HG02642 (cell line): ENCODE measurements around the gene TEN1.

Source experiments
- ATAC-seq: cut with Tn5 transposase; IDR thresholded peaks from one replicate; pipeline ENCODE4 v1.9.1; 2021; ENCODE audit warnings: mild to moderate bottlenecking; ENCODE audit not compliant: unreplicated experiment, poor library complexity

Gene TEN1

DNA sequence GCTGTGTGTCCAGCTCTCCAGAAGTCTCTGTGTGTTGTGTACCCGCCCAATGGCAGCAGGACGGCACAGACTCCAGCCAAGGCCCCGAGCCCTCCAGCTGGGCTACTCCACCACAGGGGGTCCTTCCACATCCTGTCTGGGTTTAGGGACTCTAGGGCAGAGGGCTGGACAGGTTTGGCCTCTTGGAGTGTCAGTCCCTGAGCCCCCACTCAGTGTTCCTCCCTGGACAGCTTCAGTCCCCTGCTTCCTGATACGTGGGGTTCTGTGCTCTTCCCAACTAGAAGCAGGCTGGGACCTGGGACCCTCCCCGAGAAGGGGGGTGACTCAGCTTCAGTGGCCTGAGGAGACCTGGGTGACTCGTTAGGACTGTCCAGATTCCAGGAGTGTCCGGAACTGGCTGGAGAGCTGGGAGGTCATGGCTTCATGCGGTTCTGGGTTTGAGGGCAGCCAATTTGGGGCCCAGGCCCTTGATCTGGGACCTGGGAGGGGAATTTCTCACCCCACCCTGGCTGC lies 25.8 kb downstream of the TEN1 start:
- ATAC-seq, result no peak

GRCh38 chr17:76005263-76006149 lies 26.5 kb downstream of the TEN1 start:
- no peak for ATAC-seq

- ATAC-seq, result no peak
Observed at GRCh38 chr17:76007131-76007849, 28.2 kb downstream of the TEN1 start.

- ATAC-seq, result no peak
Observed at GRCh38 chr17:76007850-76008165, 28.8 kb downstream of the TEN1 start.

GRCh38 chr17:76008208-76008607 lies 29.2 kb downstream of the TEN1 start:
- no peak for ATAC-seq

DNA sequence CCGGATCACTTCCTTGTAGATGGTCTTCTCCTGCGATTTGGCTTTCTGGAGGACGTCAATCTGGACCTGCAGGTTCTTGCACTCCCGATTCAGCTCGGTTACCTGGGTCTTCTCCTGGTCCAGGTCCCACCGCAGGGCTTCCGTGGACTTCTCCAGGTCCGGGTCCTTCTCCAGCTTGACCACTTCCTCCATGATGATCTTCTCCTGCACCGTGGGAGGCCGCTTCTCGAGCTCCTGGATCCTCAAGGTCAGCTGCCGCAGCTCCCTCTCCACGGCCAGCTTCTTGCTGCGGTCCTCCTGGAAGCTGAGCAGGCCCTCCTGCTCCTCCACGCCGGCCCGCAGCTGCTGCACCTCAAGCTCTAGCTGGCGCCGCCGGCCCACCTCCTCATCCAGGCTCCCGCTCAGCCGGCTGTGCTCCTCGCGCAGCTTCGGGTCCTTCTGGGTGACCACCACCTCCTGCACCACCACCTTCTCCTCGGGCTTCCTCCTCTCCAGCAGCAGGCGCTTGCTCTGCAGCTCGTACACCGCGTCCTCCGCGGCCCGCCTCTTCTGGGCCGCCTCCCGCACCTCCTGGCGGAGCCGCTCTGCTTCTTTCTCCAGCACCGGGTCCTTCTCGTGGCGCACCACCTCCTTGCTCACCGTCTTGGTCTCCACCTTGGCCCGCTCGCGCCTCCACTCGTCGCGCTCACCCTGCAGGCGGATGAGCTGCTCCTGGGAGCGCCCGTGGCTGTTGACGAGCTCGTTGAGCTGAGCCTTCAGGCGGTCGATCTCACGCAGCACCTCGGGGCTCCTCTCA lies 29.8 kb downstream of the TEN1 start:
- ATAC-seq, result no peak

GRCh38 chr17:76009447-76009846 lies 30.4 kb downstream of the TEN1 start:
- no peak for ATAC-seq

DNA sequence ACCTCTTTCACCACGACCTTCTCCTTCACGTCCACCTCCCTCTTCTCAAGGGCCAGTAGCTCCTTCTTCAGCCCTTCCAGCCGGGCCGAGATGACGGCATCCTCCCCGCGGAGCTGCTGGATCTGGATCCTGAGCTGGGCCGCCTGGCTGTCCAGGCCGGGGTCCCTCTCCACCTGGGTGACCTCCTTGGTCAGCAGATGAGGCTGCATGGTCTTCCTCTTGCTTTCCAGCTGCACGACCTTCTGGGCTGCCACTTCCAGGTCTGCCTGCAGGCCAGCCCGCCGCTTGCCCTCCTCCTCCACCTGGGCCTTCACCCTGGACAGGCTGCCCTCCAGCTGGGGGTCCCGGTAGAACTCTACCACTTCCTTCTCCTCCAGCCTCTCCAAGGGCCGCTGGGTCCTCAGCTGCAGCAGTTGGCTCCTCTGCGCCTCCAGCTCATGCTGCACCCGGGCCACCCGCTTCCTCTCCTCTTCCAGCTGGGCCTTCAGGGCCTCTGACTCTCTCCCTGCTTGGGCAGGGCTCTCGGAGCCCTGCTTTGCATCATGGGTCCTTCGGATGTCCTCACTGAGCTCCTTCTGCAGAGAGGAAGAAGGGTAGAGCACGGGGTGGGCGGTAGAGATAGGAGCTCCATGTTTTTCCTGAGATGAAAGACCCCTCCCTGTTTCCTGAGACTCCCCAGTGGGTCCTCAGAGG lies 31.1 kb downstream of the TEN1 start:
- ATAC-seq, result no peak

GRCh38 chr17:76011951-76012350 lies 32.9 kb downstream of the TEN1 start:
- ATAC-seq, result no peak

DNA sequence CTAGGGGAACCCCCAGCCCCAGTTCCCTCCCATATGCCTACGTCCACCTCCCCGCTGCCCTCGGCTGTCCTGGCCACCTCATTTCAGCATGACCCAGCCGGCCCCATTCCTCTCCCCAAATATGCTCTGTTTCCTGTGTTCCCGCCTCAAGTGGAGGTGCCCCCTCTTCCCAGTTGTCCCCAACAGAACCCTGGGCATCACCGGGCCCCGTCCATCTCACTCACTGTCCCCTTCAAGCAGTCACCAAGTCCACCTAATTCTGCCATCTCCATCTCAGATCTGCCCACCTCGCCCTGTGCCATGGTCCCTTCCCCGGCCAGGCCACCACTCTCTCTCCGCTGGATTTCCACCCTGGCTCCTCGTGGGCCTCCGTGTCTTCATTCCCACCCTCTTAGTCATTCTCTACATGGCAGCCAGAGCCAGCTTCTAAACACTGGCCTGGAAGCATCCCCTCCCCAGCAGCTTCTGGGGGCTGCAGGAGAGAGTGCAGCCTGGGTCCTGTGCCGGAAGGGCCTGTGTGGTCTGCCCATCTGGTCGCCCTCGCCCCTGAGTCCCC lies 34.4 kb downstream of the TEN1 start:
- ATAC-seq, result no peak

DNA sequence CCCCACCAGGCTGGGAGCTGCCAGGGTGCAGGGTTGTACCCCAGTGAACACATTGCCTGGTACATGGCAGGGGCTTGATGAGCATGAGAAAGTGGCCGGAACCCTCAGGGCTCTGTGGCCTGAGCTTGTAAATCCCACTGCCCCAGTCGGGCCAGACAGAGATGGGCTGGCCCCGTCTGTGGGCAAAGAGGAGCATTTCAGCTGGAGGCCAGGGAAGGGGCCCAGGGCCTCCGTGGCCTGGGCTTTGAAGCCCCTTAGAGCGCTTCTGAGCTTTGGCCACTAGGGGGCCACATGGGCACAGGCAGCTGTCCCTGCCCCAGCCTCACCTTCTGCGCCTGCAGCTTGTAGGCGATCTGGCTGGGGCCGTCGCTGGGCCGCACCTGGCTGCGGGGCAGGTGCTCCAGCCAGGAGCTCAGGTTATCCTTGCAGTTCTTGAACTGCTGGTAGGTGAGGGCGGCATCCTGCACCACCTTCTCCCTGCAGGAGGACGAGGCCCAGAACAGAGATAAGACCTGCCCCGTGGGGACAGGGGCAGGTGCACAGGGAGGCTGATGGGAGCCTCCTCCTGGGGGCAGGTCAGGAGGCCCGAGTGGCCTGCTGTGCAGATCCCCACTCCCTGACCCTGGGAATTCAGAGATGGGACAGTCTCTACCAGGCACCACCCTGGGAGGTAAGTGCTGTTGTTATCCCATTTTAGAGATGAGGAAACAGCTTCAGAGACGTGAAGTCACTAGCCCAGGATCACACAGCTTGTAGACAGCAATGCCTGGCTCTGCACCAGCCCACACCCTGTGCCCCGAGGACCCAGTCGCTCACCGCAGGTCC lies 35.3 kb downstream of the TEN1 start:
- ATAC-seq, result peak; percentile 60

DNA sequence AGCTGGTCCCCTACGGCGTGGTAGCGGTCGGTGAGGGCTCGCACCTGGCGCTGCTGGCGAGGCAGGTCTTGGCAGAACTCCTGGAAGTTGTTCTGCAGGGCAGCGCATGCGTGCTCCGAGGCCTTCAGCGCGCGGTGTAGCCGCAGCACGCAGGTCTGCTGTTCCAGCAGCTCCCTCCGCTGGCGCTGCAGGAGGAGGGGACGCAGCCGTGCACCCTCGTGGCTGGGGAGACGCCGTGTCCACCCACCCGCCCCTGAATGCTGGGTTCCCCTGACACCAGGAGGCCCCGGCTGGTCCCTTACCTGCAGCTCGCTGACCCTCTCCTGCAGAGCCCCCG lies 35.9 kb downstream of the TEN1 start:
- ATAC-seq, result no peak

DNA sequence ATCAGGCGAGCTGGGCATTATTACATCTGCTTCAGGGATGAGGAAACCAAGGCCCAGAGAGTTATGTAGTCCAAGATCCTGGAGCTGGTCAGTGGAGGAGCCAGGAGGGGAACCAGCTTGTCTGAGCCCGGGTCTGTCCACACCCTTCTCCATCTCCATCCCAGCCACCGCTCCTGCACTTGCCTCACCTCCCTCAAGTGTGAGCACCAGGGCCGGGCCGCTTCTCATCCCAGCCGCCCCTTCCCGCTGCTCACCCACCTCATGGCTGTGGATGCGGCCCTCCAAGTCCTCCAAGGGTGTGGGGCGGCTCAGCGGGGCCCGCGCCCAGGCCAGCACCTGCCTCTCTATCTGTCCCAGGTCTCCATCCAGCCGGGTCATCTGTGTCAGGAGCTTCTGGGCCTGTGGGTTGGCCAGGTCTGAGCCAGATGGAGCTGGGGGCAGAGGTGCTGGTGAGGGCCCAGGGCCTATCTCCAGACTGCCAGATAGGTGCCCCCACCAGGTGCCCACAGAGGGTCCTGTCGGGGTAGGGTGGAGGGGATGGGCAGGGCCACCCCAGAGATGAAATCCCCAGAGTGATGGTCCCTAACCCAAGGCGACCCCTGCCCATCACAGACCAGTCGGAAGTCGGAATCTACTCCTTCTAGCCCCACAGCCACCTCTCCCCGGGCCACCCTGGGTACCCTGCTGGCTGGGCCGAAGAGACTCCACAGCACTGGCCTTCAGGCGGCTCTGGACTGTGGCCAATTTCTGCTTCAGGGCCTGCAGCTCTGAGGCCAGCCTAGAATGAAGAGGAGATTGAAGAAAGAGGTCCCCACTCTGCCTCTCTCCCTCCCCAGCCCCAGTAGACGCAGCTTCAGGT lies 38.7 kb downstream of the TEN1 start:
- no peak for ATAC-seq

- ATAC-seq, result no peak
Observed at GRCh38 chr17:76018340-76018680, 39.3 kb downstream of the TEN1 start.

DNA sequence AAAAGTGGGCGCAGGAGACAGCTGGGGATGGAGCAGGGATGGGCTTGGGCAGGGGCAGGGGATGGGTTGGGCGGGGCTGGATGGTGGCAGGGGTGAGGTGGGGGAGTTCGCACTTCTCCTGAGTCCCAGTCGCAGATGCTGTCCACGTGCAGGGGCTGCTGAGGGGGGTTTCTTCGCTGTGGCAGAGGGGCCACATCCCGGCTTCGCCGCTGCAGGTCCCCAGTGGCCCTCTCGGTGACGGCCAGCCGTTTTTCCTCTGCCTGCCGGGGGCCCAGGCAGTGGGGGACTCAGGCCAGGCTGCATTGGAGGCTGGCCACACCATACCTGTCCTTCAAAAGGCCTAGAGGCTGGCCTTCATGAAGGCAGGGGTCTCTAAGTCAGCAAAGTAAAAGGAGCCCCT lies 39.8 kb downstream of the TEN1 start:
- no peak for ATAC-seq

GRCh38 chr17:76019833-76020467 lies 40.9 kb downstream of the TEN1 start:
- ATAC-seq, result no peak

DNA sequence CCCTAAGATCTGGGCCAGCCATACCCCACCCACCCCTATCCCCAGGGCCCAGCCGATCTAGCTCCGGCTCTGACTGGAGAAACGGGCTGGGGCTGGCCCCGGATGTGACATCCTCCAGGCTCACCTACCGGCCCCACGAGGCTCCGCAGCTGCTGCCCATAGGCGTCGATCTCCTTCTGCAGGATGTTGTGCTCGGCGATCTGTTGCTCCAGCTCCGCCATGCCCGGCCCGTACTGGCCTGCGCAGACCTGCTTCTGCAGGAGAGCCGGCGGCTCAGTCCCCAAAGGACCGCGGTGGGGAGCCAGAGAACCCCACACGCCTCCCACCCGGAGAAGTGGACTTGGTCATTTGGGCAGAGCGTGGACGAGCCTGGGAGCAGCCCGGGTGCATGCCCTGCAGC lies 43.2 kb downstream of the TEN1 start:
- ATAC-seq, result no peak
